ENCODE results near the gene KEL. TPM values are rescaled to one million over a fixed set of nuclear protein-coding genes. Genes with fewer than 3 reads are reported as not detected.

Gene KEL
- total RNA-seq, 6 donors from 2014 or later, result 0.11 to 13.0 (median 3.1) TPM; not detected in 1

DNA sequence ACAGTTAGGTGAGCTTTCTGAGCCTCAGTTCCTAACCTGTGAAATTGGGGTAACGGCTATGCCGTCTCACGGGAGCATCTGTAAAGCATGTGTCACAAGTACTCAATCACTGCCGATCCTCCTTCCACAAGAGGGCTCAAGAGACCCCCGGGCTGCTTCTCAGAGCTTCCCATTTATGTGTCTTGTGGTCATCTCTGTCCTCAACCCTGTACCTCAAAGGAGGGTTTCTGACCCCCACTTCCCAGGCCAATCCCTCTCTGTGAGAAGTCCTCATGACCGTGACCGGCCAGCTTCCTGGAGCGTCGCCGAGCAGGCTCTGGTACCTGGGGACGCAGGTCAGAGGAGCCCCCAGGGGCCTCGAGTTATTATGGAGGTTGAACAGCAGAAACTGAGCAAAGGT lies 28.1 kb downstream of the KEL start:
- no peaks in the 10 kb centered on the region for H3K4me1 ChIP-seq
- H3K9me3 ChIP-seq, result no peaks in the 10 kb centered on the region
- H3K27me3 ChIP-seq, result no peaks in the 10 kb centered on the region
- ATAC-seq (ENCODE audit: low FRiP score in 2 of 2), result no peak
- H3K27ac ChIP-seq, result no peak overlapping the region
- no peak for DNase-seq
- TF ChIP-seq EP300 (IDR thresholded peaks at IDR 0.05) (no peak), POLR2A (IDR thresholded peaks at IDR 0.05) (no peak), POLR2AphosphoS5 (IDR thresholded peaks at IDR 0.05) (no peak)
- TF ChIP-seq, protein P1, sequence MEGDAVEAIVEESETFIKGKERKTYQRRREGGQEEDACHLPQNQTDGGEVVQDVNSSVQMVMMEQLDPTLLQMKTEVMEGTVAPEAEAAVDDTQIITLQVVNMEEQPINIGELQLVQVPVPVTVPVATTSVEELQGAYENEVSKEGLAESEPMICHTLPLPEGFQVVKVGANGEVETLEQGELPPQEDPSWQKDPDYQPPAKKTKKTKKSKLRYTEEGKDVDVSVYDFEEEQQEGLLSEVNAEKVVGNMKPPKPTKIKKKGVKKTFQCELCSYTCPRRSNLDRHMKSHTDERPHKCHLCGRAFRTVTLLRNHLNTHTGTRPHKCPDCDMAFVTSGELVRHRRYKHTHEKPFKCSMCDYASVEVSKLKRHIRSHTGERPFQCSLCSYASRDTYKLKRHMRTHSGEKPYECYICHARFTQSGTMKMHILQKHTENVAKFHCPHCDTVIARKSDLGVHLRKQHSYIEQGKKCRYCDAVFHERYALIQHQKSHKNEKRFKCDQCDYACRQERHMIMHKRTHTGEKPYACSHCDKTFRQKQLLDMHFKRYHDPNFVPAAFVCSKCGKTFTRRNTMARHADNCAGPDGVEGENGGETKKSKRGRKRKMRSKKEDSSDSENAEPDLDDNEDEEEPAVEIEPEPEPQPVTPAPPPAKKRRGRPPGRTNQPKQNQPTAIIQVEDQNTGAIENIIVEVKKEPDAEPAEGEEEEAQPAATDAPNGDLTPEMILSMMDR (IDR thresholded peaks at IDR 0.05), result no peak
- no peaks in the 10 kb centered on the region for H3K36me3 ChIP-seq
- no peak overlapping the region for H3K4me3 ChIP-seq
- 78 to 84% methylated on average over 11 to 12 of the region's 12 CpGs for WGBS, 2 donors

DNA sequence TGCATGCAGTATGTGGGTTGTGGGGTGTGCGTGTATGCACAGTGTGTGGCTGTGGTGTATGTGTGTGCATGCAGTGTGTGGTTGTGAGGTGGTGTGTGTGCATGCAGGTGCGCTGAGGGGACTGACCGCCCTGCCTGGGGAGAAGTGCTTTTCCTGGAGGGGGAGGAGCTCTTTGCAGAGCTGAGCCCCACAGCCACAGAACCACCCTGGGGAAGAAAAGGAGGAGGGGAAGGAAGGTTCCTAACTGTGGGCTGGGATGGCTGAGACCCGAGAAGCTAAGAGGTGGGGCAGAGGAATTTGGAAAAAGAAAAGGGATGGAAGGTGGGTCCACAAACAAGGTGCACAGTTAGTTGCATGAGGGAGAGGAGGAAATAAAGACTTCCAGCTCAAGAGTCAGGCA lies 28.5 kb downstream of the KEL start, which contains the start of gene TRPV5:
Gene TRPV5, minus strand, starts transcription at position 123 of the 400 bp plus-strand sequence. CDS start 287 bp downstream, outside the sequence.
- Histone ChIP-seq H3K4me3 (no peak within 1 kb of the TSS), H3K36me3 (no peaks in the 10 kb centered on the region), H3K27ac (no peak within 1 kb of the TSS), H3K27me3 (no peaks in the 10 kb centered on the region), H3K9me3 (no peaks in the 10 kb centered on the region), H3K4me1 (no peaks in the 10 kb centered on the region)
- ATAC-seq (ENCODE audit: low FRiP score in 2 of 2) (no peak), DNase-seq (no peak)
- 68 to 73% methylated on average over 4 of the region's 4 CpGs for WGBS, 2 donors
- TF ChIP-seq, protein P1 (IDR thresholded peaks at IDR 0.05), result no peak
- TF ChIP-seq EP300 (IDR thresholded peaks at IDR 0.05), result no peak
- TF ChIP-seq POLR2A (IDR thresholded peaks at IDR 0.05), result no peak
- TF ChIP-seq POLR2AphosphoS5 (IDR thresholded peaks at IDR 0.05), result no peak

DNA sequence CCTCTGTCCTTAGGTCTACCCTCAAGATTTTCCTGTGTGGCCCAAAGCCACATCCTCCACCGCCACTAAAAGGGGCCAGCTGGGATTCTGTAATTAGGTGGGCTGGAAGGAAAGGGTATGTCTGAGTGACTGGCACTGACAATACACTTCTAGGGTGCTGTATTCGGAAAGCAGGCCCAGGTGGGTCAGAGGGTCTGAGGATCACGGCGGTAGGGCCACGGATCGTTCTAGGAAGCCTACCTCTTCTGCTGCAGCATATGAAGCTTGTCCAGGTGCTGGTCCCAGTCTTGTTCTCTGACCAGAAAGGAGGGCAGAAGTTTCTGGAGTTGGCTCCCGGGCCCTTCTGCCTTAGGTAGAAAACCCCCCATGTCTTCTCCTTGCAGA lies 29.1 kb downstream of the KEL start:
- WGBS, 2 donors, result 85 to 91% methylated on average over 7 of the region's 7 CpGs
- Histone ChIP-seq H3K4me1 (no peaks in the 10 kb centered on the region), H3K36me3 (no peaks in the 10 kb centered on the region), H3K27ac (no peak overlapping the region), H3K27me3 (no peaks in the 10 kb centered on the region), H3K4me3 (no peak overlapping the region), H3K9me3 (no peaks in the 10 kb centered on the region)
- ATAC-seq (ENCODE audit: low FRiP score in 2 of 2) (no peak), DNase-seq (no peak)
- TF ChIP-seq EP300 (IDR thresholded peaks at IDR 0.05) (no peak), POLR2AphosphoS5 (IDR thresholded peaks at IDR 0.05) (no peak), POLR2A (IDR thresholded peaks at IDR 0.05) (no peak)
- TF ChIP-seq, protein P1 (IDR thresholded peaks at IDR 0.05), result no peak

DNA sequence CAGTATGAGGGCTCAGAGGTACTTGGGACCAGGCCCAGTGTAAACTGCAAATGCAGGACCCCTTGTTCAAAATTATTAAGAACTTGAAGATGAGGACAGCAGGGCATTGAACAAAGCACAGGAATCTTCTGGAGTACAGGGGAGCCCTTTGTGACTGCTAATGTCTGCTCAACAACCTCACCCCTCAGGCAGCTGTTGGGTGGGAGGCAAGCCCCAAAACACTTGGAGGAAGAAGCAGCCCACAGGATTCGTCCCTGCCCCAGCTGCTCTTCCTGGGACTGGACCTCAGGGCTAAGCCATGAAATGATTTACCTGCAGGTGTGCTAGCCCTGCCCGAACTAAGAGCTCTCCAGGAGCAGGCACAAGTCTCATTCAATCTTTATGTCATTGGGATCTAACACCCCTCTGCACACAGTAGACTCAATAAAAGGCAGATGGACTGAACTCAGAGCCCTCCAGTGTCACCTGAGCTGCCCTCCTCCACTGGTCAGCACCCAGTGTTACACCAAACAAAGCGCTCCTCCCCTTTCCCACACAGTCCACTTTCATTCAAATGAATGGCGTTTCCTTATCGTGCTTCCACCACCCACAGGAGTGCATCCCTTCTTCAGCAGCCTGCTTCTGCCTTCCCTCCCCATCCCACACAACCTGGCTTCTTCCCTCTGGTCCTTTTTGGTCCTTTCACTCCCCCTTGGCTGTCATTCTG lies 29.6 kb downstream of the KEL start:
- DNase-seq (no peak), ATAC-seq (ENCODE audit: low FRiP score in 2 of 2) (no peak)
- no peaks in the 10 kb centered on the region for H3K36me3 ChIP-seq
- no peaks in the 10 kb centered on the region for H3K27me3 ChIP-seq
- H3K4me3 ChIP-seq, result no peak overlapping the region
- no peak overlapping the region for H3K27ac ChIP-seq
- no peaks in the 10 kb centered on the region for H3K9me3 ChIP-seq
- TF ChIP-seq POLR2A (IDR thresholded peaks at IDR 0.05) (no peak), EP300 (IDR thresholded peaks at IDR 0.05) (no peak), POLR2AphosphoS5 (IDR thresholded peaks at IDR 0.05) (no peak)
- TF ChIP-seq, protein P1 (IDR thresholded peaks at IDR 0.05), result no peak
- 72 to 80% methylated on average over 4 to 5 of the region's 5 CpGs for WGBS, 2 donors
- H3K4me1 ChIP-seq, result no peaks in the 10 kb centered on the region

All from upper lobe of left lung (tissue), 6 donors.